Measurements from ENCODE around the gene COL1A1.

COL1A1 gene

DNA sequence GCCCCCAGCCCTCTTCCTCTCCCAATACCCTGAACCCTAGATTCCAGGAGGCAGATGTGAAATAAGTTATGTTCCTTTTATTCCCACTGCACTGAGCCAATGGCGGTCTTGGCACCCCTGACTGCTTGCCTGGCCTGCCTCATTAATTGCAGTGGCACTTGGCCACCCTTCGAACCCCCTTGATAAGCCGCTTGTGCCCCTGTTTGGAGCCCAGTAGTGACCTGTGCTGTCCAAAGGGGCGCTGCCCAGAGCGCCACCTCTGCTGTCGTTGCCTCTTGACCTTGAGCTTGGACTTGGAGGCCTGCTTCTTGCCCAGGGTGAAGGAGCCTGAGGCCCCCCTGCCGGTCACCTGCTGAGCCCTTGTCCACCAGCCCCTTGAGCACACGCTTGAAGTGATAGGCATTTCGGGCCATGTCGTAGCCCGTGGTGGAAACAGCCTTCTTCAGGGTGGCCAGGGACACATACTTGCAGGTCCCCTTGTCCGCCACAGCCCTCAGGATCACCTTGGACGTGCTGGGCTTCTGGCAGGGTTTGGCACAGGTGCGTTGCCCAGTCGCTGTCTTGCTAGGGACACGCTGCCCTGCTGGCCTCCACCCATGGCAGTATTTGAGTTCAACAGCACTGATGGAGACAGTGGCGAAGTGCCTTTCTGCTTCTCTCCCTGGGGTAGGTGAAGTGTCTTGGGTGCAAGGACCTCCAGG, 29.9 kb downstream of the COL1A1 start:
- no peak for DNase-seq (ENCODE audit: low spot score)

DNA sequence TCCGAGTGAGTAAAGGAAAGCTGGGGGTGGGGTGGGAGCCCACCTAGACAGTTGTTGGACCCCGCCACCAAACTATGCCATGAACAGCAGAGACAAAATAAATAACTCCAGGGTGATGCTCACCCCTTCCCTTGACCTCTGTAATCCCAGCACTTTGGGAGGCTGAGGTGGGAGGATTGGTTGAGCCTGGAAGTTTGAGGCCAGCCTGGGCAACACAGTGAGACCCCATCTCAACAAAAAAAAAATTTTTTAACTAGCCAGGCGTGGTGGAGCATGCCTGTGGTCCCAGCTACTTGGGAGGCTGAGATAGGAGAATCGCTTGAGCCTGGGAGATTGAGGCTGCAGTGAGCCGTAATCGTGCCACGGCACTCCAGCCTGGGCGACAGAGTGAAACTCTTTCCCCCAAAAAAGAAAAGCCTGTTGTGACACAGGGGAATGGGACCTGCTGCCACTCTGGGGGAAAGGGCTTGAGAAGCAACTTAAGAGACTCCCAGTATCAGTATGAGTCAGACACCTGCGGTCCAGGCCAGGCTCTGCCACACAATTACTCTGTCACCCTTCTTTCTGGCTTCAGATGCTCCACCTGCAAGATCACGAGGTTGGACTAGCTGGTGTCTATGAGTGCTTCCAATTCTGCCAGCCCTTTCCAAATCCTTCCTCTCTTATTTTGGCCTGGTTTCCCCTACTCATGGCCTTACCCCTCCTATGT, 30.6 kb downstream of the COL1A1 start:
- no peak for DNase-seq (ENCODE audit: low spot score)

DNA sequence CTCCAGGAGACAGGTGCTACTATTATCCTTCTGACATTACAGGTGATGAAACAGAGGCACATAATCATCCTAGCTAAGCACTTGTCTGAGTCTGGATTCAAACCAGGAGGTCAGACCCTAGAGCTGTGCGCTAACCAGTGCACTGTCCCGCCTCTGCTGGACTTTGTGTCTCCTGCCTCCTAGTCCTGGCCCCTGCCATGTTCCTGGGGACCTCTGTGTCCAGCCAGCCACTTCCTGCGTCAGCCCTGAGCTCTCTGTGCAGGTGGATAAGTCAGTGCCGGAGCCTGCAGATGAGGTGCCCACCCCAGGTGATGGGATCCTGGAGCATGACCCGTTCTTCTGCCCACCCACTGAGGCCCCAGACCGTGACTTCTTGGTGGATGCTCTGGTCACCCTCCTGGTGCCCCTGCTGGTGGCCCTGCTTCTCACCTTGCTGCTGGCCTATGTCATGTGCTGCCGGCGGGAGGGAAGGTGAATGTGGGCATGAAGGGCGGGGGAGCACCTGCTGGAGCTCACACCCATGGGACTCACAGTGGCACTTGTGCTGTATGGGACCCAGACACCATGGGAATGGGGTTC, 31.5 kb downstream of the COL1A1 start:
- no peak for DNase-seq (ENCODE audit: low spot score)

DNA sequence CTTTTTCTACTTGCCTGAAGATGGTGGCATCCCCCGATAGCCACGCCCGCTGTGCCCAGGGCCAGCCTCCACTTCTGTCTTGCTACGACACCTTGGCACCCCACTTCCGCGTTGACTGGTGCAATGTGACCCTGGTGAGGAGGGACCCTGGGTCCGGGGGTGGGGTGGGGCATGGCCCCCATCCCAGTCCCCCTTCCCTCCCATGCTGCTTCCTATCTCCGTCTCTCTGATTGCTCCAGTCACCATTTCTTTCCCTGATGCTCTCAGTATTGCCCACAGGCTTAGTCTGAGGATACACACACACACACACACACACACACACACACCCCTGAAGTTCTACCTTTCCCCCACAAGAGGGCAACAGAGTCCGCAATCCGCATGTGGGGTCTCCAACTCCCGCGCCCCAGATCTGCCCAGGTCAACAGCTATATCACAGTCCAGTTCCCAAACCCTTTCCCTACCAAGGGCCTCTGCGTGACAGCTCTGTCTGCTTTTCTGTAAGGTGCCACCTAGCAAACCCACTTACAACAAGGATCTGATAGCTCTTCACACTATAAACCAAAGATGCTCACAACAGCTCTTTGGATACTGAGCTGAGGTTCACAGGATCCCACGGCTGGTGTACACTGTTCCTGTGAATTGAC, 32.2 kb downstream of the COL1A1 start:
- DNase-seq (ENCODE audit: low spot score): no peak

DNA sequence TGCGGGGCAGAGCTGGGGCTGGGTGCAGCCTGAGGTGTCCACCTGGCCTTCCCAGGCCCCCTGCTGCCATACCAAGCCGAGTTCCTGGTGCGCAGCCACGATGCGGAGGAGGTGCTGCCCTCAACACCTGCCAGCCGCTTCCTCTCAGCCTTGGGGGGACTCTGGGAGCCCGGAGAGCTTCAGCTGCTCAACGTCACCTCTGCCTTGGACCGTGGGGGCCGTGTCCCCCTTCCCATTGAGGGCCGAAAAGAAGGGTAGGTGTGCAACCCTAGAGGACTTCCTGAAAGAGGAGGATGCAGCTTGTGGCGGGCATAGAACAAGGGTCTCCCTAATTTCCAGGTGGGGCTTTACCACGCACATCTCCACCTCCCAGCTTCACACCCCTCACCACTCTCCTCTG, 33.1 kb downstream of the COL1A1 start:
- no peak for DNase-seq (ENCODE audit: low spot score)

DNA sequence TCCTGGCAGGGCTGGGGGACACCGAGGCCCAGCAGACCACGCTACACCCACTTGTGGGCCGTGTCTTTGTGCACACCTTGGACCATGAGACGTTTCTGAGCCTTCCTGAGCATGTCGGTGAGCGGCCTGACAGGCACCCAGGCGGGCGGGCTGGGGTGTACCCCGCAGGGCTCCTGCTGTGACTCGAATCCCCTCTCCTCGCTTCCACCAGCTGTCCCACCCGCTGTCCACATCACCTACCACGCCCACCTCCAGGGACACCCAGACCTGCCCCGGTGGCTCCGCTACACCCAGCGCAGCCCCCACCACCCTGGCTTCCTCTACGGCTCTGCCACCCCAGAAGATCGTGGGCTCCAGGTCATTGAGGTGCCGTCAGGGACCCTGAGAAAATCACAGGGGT, 34.1 kb downstream of the COL1A1 start:
- no peak for DNase-seq (ENCODE audit: low spot score)

DNA sequence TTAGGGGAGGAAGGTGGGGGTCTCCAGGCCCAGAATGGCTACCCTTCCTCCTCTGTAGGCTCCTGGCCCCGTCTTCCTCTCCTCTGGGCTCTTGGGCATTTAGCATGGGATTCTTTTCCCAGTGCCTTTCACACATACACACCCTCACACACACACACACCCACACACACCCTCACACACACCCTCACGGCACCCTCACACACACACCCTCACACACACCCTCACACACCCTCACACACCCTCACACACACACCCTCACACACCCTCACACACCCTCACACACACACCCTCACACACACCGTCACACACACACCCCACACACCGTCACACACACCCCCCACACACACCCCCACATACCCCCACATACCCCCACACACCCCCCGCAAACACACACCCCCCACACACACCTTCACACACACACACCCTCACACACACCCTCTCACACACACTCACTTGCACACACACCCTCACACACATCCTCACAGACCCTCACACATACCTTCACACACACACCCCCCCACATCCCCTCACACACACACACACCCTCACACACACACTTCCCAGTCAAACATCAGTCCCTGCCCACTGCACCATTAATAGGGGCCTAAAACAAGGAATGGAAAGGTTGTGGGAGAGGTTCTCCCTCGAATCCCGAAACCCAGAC, 34.8 kb downstream of the COL1A1 start:
- DNase-seq (ENCODE audit: low spot score): no peak

DNA sequence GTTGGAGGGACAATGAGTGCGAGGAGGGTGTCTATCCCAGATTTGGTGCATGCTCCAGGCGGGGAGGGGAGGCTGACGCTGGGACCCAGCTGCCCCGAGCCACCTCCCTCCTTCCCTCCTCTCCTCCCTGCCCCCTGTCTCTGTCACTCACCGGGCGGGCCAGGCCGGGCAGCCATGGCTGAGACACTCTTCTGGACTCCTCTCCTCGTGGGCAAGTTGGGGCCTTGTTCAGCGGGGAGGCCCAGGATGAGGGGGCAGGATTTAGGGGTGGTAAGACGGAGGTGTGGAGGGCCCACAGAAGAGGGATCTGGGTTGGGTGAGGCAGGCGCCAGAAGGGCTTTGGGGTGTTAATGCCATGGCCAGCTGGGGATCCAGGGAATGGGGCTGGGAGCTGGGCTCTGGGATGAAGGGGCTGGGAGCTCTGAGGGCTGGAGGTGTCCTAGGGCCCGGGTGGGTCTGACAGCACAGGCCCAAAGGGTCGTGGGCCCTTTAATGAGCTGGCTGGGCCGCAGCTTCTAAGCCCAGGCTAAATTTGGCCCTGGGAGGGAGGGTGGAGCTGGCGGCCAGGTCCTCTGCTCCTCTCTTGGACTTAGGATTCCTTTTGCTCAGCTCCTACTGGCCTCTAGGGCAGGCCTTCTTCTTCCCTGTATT, 35.4 kb downstream of the COL1A1 start, which contains the start of gene SGCA:
Gene SGCA, plus strand, starts transcription at position 139 of the 651 bp plus-strand sequence. Its CDS starts 36 bp downstream, at position 175.
- DNase-seq (ENCODE audit: low spot score): no peak

DNA sequence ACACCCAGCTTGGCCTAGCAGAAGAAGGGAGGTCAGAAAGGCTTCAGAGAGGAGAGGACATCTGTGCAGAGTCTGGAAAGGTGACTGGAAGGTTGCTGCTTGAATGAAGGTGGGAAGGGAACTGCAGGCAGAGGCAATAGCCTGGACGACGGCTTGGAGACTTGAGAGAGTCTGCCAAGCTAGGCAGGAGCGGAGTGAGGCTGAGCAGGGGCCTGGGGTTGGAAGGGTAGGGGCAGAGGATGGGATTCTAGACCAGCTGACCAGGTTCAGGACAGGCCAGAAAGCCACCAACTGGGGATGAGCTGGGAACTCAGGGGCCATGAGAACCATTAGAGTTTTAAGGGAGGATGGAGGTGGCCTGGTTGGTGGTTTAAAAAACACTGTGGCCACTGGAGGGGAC, 36.0 kb downstream of the COL1A1 start:
- DNase-seq (ENCODE audit: low spot score): no peak

DNA sequence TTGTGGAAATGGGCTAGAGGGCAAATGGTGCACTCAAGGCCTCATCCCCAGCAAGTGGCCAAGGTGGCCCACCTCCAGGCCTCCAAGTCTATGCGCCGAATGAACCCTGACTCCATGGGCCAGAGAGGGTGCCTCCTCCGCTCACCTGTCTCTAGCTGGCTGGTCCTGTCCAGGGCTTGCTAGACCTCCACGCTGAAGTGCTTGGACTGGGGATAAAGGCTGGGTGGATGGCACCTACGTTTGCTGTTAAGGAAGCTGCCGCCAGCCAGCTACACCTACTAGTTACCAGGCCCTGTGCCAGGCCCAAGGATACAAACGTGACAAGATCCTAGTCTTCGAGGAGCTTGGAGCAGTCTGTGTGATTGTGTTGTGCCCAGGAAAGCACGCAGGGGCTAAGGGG, 36.4 kb downstream of the COL1A1 start:
- no peak for DNase-seq (ENCODE audit: low spot score)

DNA sequence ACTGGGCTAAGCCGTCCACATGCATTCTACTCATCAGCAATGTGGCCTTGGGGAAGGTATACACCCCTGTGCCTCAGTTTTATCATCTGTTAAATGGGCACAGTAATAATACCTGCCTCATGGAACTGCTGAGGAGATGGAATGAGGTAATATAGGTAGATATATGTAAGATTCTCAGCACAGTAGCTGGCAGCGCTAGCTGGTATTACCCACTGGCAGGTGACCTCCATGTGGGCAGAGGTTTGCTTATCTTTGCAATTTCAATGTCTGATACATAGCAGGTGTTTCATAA, 36.8 kb downstream of the COL1A1 start:
- DNase-seq (ENCODE audit: low spot score): no peak

DNA sequence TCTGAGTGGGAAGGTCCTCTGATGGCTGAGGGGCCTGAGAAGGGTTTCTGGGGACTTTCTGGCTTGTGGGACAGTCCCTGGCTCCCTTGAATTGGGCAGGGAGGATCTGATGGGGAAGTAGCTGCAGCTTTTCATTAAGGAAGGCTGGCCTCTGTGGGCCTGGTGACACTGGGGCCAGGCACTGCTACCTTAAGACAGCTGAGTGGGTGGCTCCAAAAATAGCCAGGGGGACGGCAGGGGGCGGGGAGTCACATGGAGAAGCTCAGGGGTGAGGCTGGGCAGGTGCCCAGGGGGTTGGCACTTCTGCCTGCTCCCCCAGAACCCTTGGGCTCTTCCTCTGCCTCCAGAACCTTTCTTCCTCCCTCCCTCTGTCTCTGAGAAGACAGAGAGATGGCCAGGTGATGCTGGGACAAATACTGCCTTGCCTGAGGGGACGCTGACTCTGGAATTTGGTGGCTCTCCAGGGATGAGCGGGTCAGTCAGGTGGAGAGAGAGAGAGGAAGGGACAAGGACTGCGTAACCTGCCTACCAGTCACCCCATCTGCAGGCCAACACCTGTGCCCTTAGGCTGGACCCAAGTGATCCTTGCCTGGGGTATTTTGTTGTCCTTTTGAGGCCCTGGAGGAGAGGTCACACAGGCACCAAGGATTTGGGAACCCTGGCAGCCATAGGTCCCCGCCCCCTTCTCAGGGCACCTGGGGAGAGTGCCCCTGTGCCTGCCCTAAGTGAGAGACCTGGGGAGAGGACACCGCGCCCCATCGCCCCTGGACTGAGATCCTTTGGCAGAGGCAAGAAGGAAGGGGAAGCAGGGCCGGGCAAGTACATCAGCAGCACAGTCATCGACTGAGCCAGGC, 37.4 kb downstream of the COL1A1 start:
- no peak for DNase-seq (ENCODE audit: low spot score)

DNA sequence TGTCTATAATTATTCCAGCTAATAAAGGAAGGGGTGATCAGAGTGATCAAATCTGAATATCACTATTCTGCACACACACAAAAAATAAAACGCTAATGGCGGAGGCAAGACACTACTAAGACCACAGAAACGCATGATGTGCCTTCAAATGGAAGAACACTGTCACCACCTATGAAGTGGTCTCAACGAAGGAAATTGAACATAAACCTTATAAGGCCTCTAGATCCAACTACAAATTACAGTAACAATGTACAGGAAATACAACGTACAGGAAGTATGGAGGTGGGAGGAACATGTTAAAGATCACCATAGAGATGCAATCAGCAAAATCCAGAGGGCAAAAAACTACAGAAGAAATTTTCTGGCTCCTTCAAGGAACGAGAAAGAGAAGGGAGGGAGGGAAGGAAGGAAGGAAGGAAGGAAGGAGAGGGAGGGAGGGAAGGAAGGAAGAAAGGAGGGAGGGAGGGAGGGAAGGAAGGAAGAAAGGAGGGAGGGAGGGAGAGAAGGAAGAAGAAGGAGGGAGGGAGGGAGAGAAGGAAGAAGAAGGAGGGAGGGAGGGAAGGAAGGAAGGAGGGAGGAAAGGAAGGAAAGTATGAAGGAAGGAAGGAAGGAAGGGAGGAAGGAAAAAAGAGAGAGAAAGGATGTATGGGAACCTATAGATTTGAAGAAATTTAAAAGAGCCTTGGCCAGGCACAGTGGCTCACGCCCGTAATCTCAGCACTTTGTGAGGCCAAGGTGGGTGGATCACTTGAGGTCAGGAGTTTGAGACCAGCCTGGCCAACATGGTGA, 38.8 kb downstream of the COL1A1 start:
- DNase-seq (ENCODE audit: low spot score): no peak

DNA sequence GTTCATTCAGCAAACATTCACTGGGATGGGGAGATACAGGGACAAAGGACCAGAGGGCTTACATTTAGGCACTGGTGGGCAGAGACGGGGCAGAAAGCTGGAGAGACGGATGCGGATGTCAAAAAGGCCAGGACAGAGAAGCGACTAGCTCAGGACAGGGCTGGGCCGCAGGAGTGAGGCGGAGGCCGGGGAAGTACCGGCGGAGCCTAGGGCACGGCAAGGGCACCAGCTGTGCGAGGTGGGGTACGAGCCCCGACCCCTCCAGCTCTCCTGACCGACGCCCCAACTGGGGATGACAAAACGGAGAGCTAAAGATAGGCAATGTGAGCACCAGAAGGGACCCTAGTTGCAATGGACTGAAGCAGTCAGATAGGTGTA, 39.5 kb downstream of the COL1A1 start:
- DNase-seq (ENCODE audit: low spot score): no peak

DNA sequence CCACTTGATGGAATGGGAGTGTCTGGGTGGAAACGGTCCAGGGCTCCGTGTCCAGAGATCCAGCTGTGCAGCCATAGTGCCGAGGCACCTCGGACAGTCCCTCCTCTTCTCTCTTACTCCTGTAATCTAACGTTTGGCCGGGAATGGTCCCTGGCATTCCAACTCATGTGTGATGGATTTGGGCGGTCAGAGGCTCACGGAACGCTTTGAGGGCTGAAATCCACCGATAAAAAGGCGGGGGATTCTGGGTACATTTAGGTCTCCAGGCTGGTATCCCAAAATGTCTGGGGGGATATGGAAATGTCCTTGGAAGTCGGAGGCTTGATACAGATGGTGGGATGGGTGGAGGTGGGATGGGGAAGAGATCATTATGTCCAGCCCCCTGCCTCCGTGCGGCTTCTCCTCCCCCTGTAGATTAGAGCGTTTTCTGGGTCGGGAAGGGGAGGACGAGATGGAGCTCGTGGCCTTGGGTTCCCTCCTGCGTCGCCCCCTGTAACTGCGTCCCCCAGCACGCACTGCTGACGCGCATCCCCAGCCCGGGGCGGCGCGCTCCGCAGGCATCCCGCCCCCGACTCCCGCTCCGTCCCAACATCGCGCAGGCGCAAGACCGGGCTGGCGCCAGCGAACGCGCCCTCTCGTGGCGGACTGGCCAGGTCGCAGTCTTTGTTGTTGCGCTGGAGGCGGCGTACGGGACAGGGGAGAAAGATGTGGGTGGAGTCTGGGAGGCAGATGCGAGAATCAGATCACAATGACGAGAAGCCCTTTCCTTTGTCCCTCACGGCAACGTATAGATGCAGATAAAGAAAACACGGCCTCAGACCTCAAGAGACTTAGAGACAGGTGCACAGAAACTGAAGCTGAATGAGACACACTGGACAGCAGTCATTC, 40.2 kb downstream of the COL1A1 start:
- DNase-seq (ENCODE audit: low spot score): peak; percentile 85

DNA sequence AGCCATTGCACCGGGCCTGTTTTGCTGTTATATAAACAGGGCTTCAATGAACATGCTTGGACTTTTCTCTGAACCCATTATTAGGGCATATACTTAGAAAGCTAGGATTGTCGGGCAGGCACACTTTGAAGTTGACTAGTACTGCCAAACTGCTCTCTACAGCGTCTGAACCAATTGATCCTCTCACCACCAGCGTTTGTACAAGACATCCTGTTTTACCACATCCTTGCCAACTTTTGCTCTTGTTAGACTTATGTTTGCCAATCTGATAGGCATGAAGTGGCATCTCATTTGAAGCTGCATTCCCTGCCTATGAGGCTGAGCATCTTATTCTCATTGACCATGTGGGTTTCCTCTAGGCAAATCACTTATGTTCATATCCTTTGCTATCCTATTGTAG, 43.5 kb downstream of the COL1A1 start:
- no peak for DNase-seq (ENCODE audit: low spot score)

DNA sequence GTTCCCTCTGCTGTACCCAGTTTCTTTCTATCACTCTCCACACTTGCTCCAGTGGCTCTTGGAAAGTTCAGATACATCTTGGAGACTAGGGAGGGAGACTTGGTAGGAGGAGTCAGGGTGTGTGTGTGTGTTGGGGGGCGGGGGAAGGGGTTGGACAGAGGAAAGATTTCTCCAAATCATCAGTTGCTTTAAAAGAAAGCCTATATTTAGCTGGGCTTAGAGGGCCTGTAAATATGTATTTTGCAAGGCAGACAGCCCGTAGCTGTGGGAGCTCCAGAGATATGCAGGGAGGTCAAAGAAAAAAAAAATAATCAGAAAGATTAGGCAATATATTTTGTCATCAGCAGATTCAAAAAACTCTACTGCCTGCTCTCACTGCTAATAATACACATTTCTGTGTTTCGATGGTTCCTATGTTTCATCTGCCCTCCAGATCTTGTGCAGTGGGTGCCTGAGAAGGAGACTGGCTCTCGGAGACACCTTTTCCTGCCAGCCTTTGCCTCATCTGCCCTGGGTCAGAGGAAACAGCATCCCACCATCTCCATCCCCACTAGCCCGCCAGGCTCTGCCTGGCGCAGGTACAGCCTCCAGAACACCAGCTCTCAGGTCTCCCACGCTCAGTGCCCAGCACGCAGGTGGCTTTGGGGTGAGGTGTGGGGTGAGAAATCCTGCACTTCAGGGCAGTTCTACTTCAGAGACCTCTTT, 46.2 kb downstream of the COL1A1 start:
- no peak for DNase-seq (ENCODE audit: low spot score)

DNA sequence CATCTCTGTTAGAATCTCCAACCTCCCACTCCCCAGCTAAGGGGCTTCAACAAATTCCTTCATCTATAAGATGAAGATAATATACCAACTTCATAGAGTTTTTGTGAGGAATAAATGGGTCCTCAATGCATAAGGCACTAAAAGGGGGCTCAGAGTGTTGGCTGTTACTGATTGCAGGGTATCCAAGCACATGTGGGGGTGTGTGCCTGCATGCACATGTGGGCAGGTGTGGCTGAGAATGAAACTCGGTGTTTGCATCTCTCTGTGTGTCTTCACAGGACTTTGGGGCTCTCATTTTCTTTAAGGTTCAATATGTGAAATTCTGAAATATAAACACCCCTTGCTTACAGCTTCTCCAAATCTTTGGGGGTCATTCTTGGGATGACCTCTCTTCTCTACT, 46.8 kb downstream of the COL1A1 start:
- DNase-seq (ENCODE audit: low spot score): no peak

Data from globus pallidus (tissue), 1 donor.